Activated CD4-positive, alpha-beta T cell treated with anti-CD3 and anti-CD28 coated beads, Interleukin-2, amount 50 U/mL, for 4 hours (primary cell): ENCODE data around the gene KRTAP2-1.
"Not testable (repeated sequence)": the region's sequence is repeated elsewhere in the genome, so short reads cannot be mapped to it uniquely, and the experiment has no call there.

Experiments
- DNase-seq, 2 experiments: peaks; one replicate each; pipeline ENCODE4 v3.0.0-alpha.2; 2020

KRTAP2-1 gene

DNA sequence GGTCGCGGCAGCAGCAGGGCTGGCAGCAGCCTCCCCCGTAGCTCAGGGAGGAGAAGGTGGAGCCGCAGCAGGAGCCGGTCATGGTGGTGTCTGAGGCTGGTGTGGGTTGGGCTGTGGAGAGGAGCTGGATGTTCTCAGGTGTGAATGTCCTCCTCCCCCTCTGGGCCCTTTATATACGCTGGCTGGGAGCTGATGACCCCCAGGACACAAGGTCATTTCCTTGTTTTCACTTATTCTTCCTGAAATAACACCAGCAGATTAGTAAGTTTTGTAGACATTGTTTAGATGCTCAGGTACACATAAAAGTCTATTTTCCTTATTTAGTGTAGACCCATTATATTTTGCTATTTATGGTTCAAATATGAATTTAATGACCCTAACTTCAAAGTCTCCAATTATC lies 8.0 kb upstream of the KRTAP2-1 start, which contains the start of gene KRTAP2-2:
TSS of gene KRTAP2-2 (minus strand) at position 101 of the 400 bp plus-strand sequence. CDS start at position 82, 19 bp downstream.
- not testable (repeated sequence) for DNase-seq

DNA sequence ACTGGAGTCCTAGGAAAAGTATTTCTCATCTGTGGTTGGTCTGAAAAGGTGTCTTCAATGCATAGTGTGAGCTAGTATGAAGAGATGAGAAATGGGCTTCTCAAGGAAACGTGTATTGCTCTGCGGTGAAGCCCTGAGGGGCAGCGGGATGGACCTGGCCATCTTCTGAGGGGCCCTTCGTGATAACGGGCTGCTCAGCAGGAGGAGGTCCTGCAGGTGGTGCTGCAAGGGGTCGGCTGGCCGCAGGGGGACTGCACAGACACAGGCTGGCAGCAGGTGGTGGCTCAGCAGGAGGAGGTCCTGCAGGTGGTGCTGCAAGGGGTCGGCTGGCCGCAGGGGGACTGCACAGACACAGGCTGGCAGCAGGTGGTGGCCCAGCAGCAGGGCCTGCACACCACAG lies 7.4 kb upstream of the KRTAP2-1 start:
- not testable (repeated sequence) for DNase-seq

DNA sequence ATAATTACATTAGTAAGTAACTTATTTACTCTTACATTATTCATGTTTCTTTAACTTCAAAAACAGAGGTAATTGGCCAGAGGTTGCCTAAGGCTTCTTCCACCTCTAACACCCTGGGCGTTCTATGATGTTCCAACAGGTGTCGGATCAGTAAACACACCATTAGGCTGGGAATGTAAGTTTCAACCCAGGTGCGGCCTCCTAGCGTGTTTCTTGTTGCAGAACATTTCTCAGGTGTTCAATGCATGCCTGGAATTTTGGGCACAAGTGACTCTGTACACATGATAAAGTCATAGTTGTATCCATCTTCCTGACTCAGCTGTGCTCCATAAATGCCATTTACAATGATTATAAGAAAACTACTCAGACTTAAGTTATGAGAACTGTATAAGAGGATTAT lies 6.9 kb upstream of the KRTAP2-1 start:
- DNase-seq = no peak

DNA sequence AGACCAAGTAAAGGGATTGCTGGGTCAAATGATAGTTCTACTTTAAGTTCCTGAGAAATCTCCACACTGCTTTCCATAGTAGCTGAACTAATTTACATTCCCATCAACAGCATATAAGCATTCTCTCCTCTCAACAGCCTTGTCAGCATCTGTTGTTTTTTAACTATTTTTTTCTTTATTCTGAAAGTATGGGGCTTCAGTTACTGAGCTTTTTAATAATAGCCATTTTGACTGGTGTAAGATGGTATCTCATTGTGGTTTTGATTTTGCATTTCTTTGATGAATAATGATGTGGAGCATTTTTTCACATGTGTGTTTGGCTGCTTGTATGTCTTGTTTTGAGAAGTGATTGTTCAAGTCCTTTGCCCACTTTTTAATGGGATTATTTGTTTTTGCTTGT lies 5.5 kb upstream of the KRTAP2-1 start:
- no peak for DNase-seq

DNA sequence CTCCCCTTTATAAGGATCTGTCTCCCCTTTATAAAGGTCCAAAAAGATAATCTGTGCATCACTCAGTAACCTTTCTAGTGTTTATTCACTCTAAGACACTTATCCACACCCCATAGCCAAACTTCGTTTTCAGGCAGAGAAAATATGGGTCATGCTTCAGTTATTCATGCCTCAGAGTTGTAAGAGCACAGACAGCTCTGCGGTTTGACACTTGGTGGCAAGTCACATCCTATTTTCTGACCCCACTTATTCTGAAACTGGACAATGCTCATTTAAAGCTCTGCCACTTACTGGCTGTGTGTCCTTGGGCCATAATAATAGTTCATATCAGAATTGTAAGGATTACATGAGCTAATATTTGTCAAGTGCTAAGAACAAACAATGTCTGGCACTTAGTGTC lies 2.0 kb upstream of the KRTAP2-1 start:
- no peak for DNase-seq

DNA sequence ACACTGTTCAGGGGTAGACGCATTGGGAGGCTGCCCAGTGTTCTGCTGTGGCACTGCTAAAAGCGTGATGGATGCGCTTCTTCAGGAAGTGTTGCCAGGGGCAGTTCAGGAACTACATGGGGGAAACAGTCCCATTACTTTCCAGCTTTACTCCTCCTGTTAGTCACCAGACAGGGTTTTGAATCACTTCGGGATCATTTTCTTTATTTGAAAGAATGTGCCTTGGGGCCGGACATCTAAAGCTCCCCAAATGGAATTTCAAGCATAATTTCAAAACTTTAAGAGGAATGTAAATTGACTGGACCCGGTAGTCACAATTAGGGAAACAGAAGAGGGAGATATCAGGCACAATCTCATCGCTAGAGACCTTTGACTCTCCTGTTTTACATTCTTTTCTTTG lies 1.3 kb upstream of the KRTAP2-1 start:
- no peak for DNase-seq

DNA sequence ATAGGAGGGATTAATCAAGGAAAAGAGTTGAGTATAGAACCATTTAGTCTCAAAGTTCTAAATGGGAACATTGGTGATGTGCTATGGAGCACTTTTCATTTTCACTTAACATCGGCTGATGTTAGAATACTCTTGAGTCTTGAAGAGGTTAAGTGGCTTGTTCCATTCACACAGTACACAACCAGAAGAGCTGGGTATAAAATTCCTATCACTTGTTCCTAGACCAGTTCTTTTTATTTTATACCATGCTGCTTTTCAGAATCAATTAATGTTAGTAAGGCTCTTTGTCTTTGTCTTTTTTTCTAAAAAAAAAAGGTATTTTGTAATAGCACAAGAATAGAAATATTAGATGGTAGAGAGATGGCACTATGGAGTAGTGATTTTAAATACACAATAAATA lies 4.2 kb downstream of the KRTAP2-1 start:
- DNase-seq = no peak

DNA sequence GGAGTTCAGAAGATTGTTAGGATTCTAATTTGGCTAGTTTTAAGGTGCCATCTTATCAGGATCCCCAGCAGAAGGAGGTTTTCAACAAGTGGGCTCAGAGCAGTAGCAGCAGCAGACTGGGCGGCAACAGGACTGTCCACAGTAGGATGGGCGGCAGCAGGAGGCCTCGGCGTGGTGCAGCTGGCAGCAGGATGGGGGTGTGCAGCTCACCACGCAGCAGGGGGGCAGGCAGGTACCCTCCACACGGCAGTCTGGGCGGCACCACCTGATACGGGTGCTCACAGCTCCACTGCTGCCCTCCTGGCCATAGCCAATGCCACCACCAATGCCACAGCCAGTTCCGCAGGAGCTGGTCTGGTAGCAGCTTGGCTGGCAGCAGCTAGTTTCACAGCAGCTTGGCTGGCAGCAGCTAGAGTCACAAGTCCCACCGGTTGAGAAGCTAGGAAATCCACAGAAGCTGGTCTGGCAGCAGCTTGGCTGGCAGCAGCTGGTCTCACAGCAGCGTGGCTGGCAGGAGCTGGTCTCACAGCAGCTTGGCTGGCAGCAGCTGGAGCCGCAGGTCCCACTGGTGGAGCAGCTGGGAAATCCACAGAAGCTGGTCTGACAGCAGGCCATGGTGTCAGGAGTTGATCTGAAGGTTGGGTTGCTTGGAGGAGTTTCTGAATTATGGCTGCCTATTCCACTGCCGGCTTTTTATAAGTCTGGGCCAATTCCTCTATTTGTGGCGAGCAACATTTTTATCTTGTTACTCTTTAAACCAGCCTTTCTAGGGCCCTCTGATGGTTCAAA lies 6.1 kb downstream of the KRTAP2-1 start, which contains the start of gene KRTAP1-1:
TSS of gene KRTAP1-1 (minus strand) at position 668 of the 789 bp plus-strand sequence. CDS start at position 615, 53 bp downstream.
- DNase-seq = not testable (repeated sequence)

DNA sequence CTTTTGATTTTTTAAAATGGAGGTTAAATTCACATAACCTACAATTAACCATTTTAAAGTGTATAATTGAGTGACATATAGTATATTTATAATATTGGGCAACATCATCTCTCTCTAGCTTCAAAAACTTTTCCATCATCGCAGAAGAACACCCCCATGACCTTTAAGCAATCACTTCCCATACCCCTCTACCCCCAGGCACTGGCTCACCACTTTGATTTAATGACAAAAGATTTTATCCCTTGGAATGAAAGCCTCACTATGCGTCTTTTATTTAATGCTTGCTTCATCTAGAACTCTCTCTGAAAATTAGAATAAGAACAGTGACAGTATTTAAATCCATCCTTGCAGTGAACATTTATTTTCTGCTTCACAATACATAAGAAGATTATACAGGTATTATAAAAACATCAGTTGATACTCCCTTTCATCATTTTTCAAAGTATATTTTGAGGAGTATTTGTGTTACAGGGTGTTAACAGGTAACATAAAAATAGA lies 9.2 kb downstream of the KRTAP2-1 start:
- DNase-seq = no peak

DNA sequence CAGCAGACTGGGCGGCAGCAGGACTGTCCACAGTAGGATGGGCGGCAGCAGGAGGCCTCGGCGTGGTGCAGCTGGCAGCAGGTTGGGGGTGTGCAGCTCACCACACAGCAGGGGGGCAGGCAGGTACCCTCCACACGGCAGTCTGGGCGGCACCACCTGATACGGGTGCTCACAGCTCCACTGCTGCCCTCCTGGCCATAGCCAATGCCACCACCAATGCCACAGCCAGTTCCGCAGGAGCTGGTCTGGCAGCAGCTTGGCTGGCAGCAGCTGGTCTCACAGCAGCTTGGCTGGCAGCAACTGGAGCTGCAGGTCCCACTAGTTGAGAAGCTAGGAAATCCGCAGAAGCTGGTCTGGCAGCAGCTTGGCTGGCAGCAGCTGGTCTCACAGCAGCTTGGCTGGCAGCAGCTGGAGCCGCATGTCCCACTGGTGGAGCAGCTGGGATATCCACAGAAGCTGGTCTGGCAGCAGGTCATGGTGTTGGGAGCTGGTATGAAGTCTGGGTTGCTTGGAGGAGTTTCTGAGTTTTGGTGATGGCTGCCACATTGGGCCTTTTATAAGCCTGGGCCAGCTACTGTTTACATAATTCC lies 12.7 kb downstream of the KRTAP2-1 start, which contains the start of gene KRTAP1-3:
TSS of gene KRTAP1-3 (minus strand) at position 529 of the 590 bp plus-strand sequence. CDS start at position 476, 53 bp downstream.
- not testable (repeated sequence) for DNase-seq

DNA sequence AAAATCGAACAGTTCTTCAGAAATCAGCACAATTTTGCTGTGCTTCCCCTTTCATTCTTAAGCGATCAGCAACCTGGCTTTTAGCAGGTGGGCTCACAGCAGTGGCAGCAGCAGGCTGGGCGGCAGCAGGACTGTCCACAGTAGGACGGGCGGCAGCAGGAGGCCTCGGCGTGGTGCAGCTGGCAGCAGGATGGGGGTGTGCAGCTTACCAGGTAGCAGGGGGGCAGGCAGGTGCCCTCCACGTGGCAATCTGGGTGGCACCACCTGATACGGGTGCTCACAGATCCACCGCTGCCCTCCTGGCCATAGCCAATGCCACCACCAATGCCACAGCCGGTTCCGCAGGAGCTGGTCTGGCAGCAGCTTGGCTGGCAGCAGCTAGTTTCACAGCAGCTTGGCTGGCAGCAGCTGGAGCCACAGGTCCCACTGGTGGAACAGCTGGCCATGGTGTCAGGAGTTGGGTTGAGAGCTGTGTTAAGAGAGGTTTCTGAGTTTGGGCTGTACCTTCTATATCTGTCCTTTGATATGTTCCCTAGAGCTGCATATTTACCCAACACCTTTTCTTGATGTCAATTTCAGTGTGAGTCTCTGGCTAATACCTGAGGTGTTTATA lies 17.4 kb downstream of the KRTAP2-1 start, which contains the start of gene KRTAP1-4:
TSS of gene KRTAP1-4 (minus strand) at position 563 of the 613 bp plus-strand sequence. CDS start at position 446, 117 bp downstream.
- no peak for DNase-seq

DNA sequence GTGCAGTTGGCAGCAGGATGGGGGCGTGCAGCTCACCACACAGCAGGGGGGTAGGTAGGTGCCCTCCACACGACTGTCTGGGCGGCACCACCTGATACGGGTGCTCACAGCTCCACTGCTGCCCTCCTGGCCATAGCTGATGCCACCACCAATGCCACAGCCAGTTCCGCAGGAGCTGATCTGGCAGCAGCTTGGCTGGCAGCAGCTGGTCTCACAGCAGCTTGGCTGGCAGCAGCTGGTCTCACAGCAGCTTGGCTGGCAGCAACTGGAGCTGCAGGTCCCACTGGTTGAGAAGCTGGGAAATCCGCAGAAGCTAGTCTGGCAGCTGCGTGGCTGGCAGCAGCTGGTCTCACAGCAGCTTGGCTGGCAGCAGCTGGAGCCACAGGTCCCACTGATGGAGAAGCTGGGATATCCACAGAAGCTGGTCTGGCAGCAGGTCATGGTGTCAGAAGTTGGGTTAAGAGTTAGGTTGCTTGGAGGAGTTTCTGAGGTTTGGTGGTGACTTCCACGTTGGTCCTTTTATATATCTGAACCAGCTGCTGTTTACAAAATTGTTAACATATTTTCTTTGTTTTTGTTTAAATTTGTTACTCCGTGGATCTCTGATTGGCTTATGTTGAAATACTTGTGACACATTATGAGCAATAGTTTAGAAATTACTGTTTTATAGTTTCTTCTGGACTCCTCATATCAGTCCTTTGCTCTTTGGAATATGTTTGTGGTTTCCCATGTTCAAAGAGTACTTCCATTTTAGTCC lies 20.2 kb downstream of the KRTAP2-1 start, which contains the start of gene KRTAP1-5:
TSS of gene KRTAP1-5 (minus strand) at position 494 of the 757 bp plus-strand sequence. CDS start at position 441, 53 bp downstream.
- no peak for DNase-seq

DNA sequence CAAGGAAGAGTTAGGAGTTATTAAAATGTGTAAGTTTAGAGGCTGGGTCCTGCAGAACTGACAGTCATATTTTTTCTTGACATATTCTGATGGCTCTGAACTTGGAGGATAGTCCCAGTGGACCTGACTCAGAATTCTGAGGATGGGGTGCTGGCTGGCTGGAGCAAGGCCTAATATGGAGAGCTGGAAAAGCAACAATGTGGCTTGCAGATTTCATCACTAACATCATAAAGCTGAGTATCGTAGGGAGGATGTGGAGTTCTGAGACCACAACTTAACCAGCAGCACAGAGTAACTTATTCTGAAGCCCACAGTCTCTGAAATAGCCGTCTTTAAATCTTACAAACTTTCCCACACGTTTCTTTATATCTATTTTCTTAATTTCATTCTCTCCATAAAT lies 22.4 kb downstream of the KRTAP2-1 start:
- no peak for DNase-seq

DNA sequence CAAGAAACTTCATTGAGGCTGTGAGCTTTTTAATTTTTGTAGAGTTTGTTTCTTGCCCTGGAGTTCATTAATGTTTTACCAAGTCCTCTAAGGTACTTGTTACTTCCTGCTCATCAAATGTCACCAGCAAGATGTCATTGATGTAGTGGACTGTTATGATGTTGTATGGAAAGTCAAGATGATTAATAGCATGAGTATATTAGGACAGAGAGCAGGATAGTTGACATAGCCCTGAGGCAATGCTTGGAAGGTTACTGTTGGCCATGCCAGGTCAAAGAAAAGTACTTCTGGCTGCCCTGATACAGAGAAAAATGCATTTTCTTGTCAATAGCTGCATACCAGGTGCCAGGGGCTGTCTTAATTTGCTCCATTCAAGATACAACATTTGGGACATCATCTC lies 26.8 kb downstream of the KRTAP2-1 start:
- DNase-seq = no peak

DNA sequence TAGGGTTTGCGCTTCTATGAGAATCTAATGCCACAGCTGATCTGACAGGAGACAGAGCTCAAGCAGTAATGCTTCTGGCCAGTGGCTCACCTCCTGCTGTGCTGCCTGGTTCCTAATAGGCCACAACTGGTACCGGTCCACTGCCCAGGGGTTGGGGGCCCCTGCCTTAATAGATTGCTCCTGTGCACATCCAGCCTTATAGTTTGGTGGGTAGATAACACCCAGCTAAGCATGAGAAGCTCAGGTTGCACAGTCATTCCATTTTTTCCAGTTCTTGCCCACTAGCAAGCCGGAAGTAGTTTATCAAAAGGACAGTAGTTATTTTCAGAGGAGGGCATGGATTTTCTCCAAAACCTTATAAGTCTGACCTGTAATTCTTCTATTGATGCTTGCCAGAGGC lies 27.7 kb downstream of the KRTAP2-1 start:
- no peak for DNase-seq

DNA sequence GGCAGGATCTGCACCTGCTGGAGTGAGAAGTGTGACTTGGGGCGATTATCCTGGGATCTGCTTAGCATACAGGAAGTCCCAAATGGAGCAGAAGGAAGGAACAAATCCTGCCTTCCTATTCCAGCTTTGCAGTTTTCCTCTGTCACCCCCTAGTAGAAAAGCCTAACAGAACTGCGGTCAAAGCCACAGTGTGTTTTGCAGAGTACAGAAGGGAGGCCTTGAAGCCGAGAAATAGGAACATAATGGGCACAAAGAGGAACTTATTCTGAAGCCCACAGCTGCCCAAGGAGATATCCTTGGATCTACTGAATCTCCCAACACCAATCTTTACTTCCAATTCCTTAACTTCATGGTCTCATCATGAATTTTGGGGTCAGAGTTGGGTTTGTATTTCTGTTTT lies 28.6 kb downstream of the KRTAP2-1 start:
- DNase-seq = no peak

DNA sequence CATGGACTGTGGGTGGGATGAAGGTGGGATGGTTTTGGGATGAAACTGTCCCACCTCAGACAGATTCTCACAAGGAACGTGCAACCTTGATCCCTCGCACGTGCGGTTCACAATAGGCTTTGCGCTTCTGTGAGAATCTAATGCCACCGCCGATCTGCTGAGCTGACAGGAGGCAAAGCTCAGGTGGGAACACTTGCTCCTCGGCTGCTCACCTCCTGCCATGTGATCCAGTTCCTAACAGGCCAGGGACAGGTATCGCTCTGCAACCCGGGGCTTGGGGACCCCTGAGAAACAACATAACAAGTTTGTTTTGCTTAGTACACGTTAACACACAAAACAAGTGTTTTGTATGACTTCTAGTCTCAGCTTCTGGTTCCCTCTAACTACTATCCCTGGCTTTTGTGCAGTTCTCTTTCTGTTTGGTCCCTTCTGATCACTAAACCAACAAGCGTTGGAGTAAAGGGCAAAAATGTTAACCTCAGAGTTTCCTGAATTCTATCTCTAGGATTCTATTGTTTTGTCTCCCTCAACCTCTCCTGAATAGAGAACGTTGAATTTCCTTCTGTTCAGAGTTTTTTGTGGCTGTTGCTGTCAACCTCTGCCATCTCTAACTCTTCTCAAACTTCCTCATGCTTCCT lies 30.4 kb downstream of the KRTAP2-1 start:
- no peak for DNase-seq

DNA sequence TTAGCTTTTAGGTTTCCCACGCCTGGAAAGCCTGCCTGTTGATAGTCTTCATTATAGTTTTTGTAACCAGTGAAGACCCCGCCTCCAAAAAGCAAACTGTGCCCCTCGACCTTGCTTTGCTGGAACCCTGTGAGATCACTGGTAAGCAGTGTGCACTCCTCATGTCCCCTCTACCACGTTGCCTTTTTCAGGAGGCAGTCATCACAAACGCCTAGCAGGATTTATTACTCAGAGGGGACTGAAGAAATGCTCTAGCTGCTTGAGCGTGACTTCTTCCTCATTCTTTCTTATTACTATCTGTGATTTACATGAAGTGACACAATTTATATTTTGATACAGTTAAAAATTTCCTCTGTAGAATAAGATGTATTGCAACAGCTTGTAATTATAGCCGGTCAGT lies 31.7 kb downstream of the KRTAP2-1 start:
- no peak for DNase-seq

DNA sequence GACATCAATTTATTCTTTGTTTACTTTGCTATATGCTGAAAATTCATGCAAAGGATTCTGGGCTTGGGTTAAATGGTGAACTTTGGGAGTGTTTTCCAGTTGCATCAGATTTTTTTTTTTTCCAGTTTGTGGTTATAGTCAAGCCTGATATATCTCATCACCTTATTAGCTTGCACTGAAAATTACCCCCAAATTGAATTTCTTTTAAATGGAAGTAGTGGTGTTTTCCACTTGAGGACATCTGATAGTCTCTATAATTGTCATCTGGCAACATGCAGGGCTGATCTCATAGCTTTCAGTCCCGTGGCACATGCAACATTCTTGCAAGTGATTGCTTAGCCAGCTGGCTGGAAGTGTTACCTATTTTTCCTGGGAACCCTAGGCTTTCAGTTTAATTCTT lies 33.5 kb downstream of the KRTAP2-1 start:
- DNase-seq = no peak

DNA sequence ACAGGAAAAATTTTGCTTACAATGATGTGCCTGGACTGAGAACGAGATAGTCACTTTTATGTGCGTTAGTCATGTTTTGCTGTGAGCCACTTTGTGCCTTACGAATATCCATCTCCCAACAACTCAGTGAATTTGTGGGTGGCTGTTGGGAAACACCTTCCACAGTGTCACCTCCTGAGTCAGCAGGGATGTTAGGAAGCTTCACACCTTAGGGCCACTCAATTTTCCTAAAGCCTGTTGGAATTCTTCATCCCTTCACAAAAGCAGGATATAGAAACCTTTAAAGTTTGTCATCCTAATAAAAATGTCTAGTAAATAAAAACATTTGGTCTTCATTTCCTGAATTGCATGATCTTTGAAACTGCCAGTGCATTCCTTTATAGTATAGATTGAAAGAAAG lies 33.9 kb downstream of the KRTAP2-1 start:
- DNase-seq = no peak

DNA sequence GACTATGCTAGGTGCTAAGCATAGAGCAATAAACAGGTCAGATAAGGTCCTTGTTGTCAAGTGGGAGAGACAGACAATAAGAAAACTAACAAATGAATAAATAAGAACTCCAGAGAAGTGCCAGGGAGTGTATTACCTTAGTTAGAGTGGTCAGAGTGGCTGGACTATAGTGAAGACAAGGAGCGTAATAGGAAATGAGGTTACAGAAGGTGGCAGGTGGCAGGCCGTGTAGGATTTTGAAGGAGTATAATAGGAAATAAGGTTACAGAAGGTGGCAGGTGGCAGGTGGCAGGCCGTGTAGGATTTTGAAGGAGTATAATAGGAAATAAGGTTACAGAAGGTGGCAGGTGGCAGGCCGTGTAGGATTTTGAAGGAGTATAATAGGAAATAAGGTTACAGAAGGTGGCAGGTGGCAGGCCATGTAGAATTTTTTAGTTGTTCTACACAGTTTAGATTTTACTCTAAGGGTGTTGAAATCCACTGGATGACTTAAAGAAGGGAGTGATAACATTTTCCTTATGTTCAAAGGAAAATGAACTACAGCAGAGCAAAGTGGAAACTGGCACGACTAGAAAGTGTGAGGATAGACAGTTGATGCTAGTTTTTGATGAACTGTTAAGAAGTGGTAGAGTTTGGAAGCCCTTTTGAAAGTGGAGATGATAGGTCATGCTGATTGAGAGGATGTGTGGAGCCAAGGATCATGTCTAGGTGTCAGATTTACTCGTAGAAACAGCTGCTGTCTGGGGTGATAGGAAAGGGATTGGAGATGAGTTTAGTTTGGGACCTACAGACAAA lies 34.6 kb downstream of the KRTAP2-1 start:
- no peak for DNase-seq
